Measurements from ENCODE around the gene PHACTR2.
"Not testable (repeated sequence)": the region's sequence is repeated elsewhere in the genome, so short reads cannot be mapped to it uniquely, and the experiment has no call there.

The PHACTR2 gene

GRCh38 chr6:143773506-143774150 lies 95.9 kb downstream of the PHACTR2 start:
- no peak for DNase-seq

GRCh38 chr6:143774347-143774746 lies 96.6 kb downstream of the PHACTR2 start:
- DNase-seq = no peak

DNA sequence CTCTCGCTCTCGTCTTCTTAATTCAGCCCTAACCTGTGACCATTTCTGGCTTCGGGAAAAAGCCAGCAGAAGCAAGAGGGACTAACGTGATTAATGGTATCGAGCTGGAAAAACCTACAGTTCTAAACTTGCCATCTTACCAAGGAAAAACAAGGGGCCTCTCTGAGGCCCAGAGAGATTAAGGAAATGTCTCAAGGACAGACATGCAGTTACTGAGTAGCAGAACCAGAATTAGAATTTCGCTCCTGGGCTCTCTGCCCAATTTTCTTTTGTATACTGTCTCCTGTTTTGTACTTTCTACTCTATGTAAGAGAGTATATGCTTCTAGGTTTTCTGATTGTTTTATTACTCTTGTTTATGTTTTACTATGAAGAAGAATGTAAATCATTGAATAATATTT lies 97.6 kb downstream of the PHACTR2 start:
- DNase-seq = no peak

- no peak for DNase-seq
Measured at GRCh38 chr6:143778926-143779325, 101.2 kb downstream of the PHACTR2 start.

DNA sequence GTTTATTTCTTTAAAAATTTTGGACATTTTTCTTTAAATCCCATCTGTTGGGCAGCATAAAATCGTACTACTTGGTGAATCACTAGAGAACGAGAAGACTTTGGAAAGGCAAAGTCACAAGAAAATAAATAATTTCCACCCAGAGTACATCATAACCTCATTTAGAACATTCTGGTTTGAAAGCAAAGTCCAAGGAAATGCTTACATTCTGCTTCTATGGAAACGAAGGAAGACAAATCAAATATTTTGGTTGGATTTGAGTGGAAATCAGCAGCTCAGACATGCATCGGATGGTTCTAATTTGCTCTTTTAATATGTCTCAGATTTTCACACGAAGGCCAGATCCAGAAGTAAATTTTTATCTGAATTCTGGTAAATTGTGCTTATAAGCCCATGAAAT lies 104.7 kb downstream of the PHACTR2 start:
- DNase-seq = no peak

GRCh38 chr6:143783077-143783476 lies 105.3 kb downstream of the PHACTR2 start:
- DNase-seq = no peak

GRCh38 chr6:143784316-143784715 lies 106.6 kb downstream of the PHACTR2 start:
- no peak for DNase-seq

GRCh38 chr6:143786371-143786770 lies 108.6 kb downstream of the PHACTR2 start:
- not testable (repeated sequence) for DNase-seq

GRCh38 chr6:143792402-143793279 lies 114.9 kb downstream of the PHACTR2 start:
- no peak for DNase-seq

DNA sequence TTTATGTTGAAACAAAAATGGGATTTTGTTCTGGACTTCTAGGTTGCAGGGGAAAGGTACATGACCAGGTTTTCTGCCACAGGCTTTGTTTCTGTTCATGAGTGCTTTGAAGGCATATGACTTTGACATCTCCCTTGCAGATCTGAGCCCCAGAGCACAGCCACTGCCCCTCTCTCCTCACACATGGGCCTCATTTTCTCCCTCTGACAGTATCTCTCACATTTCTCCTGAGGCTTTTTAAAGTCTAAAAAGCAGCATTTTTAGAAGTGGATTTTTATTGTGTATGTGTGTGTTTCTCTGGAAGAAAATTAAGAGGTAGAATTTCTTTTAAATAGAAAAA lies 115.5 kb downstream of the PHACTR2 start:
- no peak for DNase-seq

- DNase-seq = not testable (repeated sequence)
Measured at GRCh38 chr6:143796551-143796950, 118.8 kb downstream of the PHACTR2 start.

GRCh38 chr6:143798487-143798886 lies 120.7 kb downstream of the PHACTR2 start:
- DNase-seq = not testable (repeated sequence)

GRCh38 chr6:143802833-143803565 lies 125.2 kb downstream of the PHACTR2 start:
- DNase-seq = no peak

DNA sequence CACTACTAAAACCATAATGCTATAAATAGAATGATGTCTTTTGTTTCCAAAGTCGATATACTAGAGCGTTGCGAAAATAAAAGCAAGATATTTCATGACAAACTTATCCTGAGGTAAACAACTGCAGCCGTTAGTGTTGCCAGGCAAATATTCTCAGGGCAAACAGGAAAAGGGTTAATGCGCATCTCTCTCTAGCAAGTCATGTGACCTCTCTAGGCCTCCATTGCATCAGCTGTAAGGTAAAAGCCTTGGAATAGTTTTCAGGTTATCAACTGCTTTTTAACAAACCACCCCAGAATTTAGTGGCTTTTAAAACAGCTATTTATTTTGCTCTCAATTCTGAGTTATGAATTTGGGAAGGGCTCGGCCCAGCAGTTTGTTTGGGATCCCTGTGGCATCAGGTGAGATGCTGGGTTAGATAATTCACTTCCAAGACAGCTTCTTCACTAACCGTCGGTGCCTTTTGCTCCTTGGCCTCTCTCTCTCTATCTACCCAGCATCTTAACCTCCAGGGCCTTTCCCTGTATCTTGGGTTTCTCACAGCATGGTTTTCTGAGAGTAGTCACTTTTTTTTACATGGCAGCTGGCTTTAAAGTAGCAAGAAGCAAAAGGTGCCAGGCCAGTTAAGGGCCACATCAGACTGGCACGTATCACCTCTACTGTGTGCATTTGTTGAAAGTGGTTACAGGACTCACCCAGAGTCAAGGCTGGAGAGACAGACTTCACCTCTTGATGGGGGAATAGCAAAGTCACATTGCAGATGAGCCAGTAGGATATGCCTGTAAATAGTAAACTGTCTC lies 126.2 kb downstream of the PHACTR2 start:
- no peak for DNase-seq

DNA sequence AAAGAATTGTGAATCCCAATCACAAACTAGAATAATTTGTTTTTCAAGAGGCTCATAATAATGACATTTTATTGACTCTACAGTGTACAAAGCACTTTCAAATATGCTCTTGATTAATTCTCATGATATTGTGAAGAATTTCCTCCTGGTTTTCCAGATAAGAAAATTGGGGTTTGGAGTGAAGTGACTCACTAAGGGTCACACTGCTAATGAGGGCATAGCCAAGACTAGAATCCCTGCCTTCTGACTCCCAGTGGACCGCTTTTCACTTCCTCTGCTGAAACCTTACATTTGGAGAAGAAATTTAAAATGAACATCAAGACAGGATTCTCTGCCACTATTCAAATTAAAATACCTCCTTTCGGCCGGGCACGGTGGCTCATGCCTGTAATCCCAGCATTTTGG lies 127.1 kb downstream of the PHACTR2 start:
- DNase-seq = no peak

DNA sequence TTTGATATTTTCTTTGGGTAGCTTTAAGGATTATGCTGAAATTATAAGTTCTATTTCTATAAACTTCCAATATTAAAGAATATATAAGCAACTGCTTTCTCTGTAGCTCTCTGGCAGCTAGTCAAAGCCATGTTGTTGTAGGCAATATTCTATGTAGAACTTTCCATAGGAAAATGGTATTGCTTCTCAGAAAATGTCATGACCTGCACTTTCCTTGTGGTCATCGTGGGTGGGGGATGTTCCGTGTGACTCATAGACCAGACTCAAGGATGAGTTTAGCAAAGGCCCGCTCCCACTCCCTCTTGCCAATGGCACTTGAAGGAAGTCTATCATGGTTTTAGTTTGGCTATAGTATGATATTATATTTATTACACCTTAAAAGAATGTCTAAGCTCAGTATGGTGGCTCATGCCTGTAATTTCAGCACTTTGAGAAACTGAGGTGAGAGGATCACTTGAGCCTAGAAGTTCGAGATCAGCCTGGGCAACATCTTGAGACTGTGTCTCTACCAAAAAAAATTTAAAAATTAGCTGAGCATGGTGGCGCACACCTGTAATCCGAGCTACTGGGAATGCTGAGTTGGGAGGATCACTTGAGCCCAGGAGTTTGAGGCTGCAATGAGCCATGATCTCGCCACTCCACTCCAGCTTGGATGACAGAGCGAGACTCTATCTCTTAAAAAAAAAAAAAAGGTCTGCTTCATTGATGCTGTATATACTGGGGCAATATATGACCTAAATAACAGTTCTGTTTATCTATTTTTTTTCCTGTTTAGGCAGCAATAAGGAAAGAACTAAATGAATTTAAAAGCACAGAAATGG lies 128.7 kb downstream of the PHACTR2 start:
- DNase-seq = no peak

GRCh38 chr6:143807103-143807772 lies 129.5 kb downstream of the PHACTR2 start:
- DNase-seq = no peak

- no peak for DNase-seq
Measured at GRCh38 chr6:143810745-143811144, 133.0 kb downstream of the PHACTR2 start.

- no peak for DNase-seq
Measured at GRCh38 chr6:143811501-143812157, 133.9 kb downstream of the PHACTR2 start.

- DNase-seq = no peak
Measured at GRCh38 chr6:143817621-143818020, 139.9 kb downstream of the PHACTR2 start.

DNA sequence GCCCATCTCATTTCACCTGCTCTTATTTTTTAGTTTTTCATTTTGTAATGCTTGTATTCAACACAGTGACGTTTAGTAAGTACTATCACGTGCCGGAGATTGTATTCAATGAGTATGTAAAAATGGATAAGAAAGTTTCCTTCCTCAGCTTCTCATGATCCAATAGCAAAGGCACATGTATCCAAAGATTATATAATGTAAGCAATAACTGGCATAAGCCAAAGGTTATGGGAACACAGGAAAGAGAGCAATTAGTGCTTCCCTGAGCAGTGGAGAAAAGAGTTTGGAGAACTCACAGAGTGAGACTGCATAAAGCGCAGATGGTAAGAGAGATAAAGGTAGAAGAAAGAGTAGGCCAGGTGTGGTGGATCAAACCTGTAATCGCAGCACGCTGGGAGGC lies 143.6 kb downstream of the PHACTR2 start:
- DNase-seq = no peak

All from CD4-positive, alpha-beta T cell treated with Interleukin-17A for 1 hour (primary cell).